WTC11 (cell line): ENCODE data around the gene WDR55.

Source experiments
- ATF1 ChIP-seq: sonication (generic); formaldehyde crosslinking; IDR thresholded peaks from 2 replicates; pipeline ENCODE4 v1.8.1; 2023; ENCODE audit warnings: mild to moderate bottlenecking, moderate library complexity, missing genetic modification reagents
- NFYB ChIP-seq: sonication (generic); formaldehyde crosslinking; conservative IDR thresholded peaks from 2 replicates; pipeline ENCODE4 v1.8.0; 2022; ENCODE audit warnings: low read depth, missing genetic modification reagents
- SP1 ChIP-seq: sonication (generic); formaldehyde crosslinking; conservative IDR thresholded peaks from 2 replicates; pipeline ENCODE4 v1.8.1; 2022; ENCODE audit warnings: missing genetic modification reagents
- ZNF396 ChIP-seq: fragments of 250-450 bp; sonication (Bioruptor Pico); IDR thresholded peaks from 2 replicates; pipeline ENCODE4 v1.8.0; 2021; ENCODE audit warnings: mild to moderate bottlenecking, moderate library complexity, borderline replicate concordance
- TF ChIP-seq, protein P1 (sequence below): fragments of 200-600 bp; IDR thresholded peaks from 2 replicates; pipeline ENCODE4 v1.8.0; 2022; ENCODE audit warnings: antibody characterized with exemption
- TF ChIP-seq, protein P2 (sequence below): sonication (generic); formaldehyde crosslinking; IDR thresholded peaks from 2 replicates; pipeline ENCODE4 v1.8.1; 2022; ENCODE audit warnings: low read depth, mild to moderate bottlenecking, moderate library complexity, missing genetic modification reagents, borderline replicate concordance

DNA sequence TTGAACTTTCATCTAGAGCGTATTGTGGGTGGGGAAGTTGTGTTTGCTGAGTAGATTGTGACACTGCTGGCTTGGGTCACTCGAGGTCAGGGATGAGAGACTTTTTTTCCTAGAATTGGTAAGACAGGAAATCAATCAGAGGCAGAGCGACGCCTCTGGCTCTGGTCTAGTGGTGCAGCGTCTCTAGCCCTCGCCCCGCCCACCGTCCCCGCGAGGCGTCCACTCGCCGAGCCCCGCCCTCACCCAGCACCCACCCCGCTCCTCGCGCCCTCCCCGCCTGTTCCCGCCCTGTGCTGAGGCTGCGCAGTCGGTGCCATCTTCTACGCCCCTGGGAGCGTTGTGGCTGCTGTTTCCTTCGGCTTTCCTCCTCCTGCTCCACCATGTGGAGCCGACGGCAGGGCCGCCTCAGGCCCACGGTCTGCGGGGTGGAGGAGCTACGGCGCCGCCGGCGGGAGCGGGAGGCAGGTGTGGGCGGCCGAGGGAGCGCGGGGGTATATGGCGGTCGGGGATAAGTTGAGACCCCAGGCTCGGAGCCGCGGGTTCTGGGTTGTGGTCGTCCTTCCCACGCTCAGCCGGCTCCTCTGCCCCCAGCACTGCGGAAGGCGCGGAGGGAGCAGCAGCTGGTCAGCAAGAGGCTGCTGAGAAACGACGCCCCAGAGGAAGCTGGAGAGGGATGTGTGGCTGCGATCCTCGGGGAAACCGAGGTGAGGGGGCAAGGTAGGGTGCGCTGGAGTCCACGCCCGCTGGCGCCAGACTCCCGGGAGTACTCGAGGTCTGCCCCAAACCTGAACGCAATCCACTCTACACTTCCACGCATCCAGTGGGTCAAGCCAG is 25.3 kb upstream of the WDR55 start, which contains the start of gene TMCO6:
- TF ChIP-seq SP1 (CRISPR knock-in tag), result peak; percentile 72
- TF ChIP-seq NFYB (CRISPR knock-in tag), result no peak
- TF ChIP-seq, protein P1, sequence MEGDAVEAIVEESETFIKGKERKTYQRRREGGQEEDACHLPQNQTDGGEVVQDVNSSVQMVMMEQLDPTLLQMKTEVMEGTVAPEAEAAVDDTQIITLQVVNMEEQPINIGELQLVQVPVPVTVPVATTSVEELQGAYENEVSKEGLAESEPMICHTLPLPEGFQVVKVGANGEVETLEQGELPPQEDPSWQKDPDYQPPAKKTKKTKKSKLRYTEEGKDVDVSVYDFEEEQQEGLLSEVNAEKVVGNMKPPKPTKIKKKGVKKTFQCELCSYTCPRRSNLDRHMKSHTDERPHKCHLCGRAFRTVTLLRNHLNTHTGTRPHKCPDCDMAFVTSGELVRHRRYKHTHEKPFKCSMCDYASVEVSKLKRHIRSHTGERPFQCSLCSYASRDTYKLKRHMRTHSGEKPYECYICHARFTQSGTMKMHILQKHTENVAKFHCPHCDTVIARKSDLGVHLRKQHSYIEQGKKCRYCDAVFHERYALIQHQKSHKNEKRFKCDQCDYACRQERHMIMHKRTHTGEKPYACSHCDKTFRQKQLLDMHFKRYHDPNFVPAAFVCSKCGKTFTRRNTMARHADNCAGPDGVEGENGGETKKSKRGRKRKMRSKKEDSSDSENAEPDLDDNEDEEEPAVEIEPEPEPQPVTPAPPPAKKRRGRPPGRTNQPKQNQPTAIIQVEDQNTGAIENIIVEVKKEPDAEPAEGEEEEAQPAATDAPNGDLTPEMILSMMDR, result no peak
- no peak for TF ChIP-seq ZNF396 (CRISPR knock-in tag)
- TF ChIP-seq, protein P2, sequence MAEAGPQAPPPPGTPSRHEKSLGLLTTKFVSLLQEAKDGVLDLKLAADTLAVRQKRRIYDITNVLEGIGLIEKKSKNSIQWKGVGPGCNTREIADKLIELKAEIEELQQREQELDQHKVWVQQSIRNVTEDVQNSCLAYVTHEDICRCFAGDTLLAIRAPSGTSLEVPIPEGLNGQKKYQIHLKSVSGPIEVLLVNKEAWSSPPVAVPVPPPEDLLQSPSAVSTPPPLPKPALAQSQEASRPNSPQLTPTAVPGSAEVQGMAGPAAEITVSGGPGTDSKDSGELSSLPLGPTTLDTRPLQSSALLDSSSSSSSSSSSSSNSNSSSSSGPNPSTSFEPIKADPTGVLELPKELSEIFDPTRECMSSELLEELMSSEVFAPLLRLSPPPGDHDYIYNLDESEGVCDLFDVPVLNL (CRISPR knock-in tag), result no peak; the same call in 1 of the 2 replicates
- TF ChIP-seq ATF1 (CRISPR knock-in tag), result no peak
